Transverse colon (tissue), 4 donors: ENCODE results near the gene KIAA2012. TPM values are rescaled to one million over a fixed set of nuclear protein-coding genes. Genes with fewer than 3 reads are reported as not detected.
A peak's percentile ranks its signal among the peaks of the same experiment; 100 is the strongest.

Source experiments
- DNase-seq: peaks from one replicate; pipeline ENCODE4 v3.0.0-alpha.2; 2019
- H3K27ac ChIP-seq, 4 donors: fragments of 200-600 bp; sonication (generic); 2 replicates each; pipeline ENCODE4 v1.5.1; 2016 to 2018; ENCODE audit warnings: inconsistent platforms in 4 of 4
- H3K27me3 ChIP-seq: fragments of 200-600 bp; sonication (generic); 2 replicates; pipeline ENCODE4 v1.5.1; 2017; ENCODE audit warnings: inconsistent platforms
- H3K36me3 ChIP-seq, 4 donors: fragments of 200-600 bp; sonication (generic); 2 replicates each; pipeline ENCODE4 v1.5.1; 2017 to 2019; ENCODE audit warnings: inconsistent platforms in 4 of 4
- H3K4me1 ChIP-seq, 4 donors: fragments of 200-600 bp; sonication (generic); 2 replicates each; pipeline ENCODE4 v1.5.1; 2017 to 2020; ENCODE audit warnings: inconsistent platforms in 4 of 4
- H3K4me3 ChIP-seq, 4 donors: fragments of 200-600 bp; sonication (generic); 1 replicate in 1 of 4; 2 replicates in 3 of 4; pipeline versions ENCODE4 v1.5.1 to v1.6.1; 2017 to 2019; ENCODE audit warnings: inconsistent platforms in 4 of 4
- H3K9me3 ChIP-seq, 2 donors: fragments of 200-600 bp; sonication (generic); 2 replicates each; pipeline ENCODE4 v1.5.1; 2017 to 2019; ENCODE audit warnings: inconsistent platforms in 2 of 2
- EP300 ChIP-seq: sonication (generic); formaldehyde crosslinking; IDR thresholded peaks from one replicate; pipeline ENCODE4 v1.6.1; 2017; ENCODE audit warnings: antibody characterized with exemption, low read depth
- POLR2A ChIP-seq: fragments of 450-650 bp; IDR thresholded peaks from one replicate; pipeline ENCODE4 v1.6.1; 2016; ENCODE audit warnings: antibody characterized with exemption, mild to moderate bottlenecking, moderate library complexity
- POLR2AphosphoS5 ChIP-seq, 3 donors: sonication (generic); formaldehyde crosslinking; IDR thresholded peaks; one replicate each; pipeline ENCODE4 v1.6.1; 2016; ENCODE audit warnings: antibody characterized with exemption in 3 of 3
- WGBS, 2 donors: methylation state at CpG; one replicate each; pipeline ENCODE4 v1.1.5; 2018; ENCODE audit warnings: low coverage in 1 of 2; 5-methylcytosine and 5-hydroxymethylcytosine counted together
- in situ Hi-C, 4 donors: fragments of 200-750 bp; cut with MboI; loops; one replicate each; pipeline versions ENCODE4 v1.15.0 to v1.15.1; 2017; ENCODE audit warnings: low sequenced_read_pairs in 3 of 4, low pct_ligation_motif_present in 1 of 4, low pct_unique_long_range_greater_than_20kb in 1 of 4
- intact Hi-C: fragments of 100-400 bp; cut with DNase I; formaldehyde crosslinking; loops from one replicate; pipeline ENCODE4 v1.15.1; 2023; ENCODE audit warnings: low total_unique reads
- total RNA-seq, 4 donors: library from RNA; depleted of rRNA; stranded (reverse); fragments of >200 nt; gene quantifications; one replicate each; pipeline ENCODE4 v1.1.0, GENCODE V29; 2016
- TF ChIP-seq, protein P1 (sequence below), 5 experiments: fragments of 200-600 bp in 3 of 5; fragments of 450-650 bp in 2 of 5; sonication (generic) in 3 of 5; IDR thresholded peaks; 1 replicate in 2 of 5; 2 replicates in 3 of 5; pipeline ENCODE4 v1.5.1; 2016 to 2017; ENCODE audit warnings: antibody characterized with exemption in 5 of 5, inconsistent platforms in 3 of 5, mild to moderate bottlenecking in 2 of 5, moderate library complexity in 1 of 5

The KIAA2012 gene
- total RNA-seq, 4 donors from 2014 or later, result not detected

DNA sequence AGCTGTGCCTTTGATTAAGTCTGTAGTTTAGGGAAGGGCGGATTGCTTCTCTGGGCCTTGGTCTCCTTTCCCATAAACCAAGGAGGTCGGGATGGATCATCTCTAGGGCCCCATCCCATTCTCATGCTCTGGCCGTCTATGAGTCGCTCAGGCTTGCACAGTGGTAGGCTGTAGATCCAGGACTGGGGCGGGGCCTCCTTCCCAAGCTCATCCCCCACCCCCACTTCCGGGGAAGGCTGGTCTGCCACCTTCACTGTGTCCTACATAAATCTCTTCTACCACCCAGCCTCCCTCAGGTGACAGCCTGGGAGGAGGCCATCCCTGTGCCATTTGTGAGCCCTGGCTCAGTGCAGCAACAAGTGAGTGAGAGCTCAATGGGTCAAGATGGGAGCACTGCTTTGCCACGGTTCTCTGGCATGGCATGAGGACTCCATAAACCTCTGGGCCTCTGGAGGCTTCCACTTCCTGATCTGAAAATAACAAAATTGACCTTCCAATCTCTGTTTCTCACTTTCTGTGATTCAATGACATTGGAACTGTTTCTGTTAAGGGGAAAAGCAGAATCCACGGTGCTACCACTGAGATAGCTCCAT is 96.9 kb downstream of the KIAA2012 start:
- peaks cover 0 to 20% (median 5%) of the 10 kb centered on the region in 4 donors for H3K4me1 ChIP-seq
- 87 to 95% methylated on average over 4 to 7 of the region's 8 CpGs for WGBS, 2 donors
- in situ Hi-C loops, result loop anchor here in 1 of 4 donors (5.0 kb wide), 1 partner anchor 313 kb away; no protein-coding TSS in a partner anchor

DNA sequence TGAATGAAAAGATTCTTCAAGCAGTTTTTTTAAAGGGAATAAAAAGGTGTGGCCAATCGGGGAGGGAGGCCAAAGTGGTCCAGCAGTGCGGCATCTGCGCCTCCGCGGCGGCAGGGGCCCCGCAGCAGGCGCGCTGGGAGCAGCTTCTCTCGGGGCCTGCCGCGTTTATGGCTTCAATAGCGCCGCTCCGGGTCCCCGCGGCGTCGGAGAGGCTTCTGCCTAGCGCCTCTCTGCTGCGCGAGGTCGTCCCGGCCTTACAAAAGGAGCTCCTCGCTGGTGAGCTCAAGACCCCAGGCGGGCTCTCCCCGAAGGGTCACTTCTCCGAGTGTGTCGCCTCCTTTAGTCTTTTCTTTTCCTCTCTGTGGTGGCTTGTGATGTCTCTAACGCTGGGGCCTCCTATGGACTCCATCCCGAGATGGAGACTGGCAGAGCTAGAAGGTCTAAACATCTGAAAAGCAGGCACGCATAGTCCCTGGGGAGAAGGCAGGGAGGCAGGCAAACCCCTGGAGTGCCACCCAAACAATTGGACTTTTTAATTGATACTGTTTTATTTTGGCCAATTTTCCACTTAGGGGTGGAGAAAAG is 98.3 kb downstream of the KIAA2012 start:
- Histone ChIP-seq H3K27me3 (peaks cover 6% of the 10 kb centered on the region), H3K4me3 (peak overlapping the region in 3 of 4 donors; percentile 5 to 34 (median 12)), H3K9me3 (no peaks in the 10 kb centered on the region), H3K4me1 (peaks cover 0 to 20% (median 5%) of the 10 kb centered on the region in 4 donors), H3K27ac (peak overlapping the region in 2 of 4 donors; percentile 44 to 52), H3K36me3 (no peaks in the 10 kb centered on the region)
- in situ Hi-C loops (loop anchor here in 1 of 4 donors (5.0 kb wide), 1 partner anchor 314 kb away; no protein-coding TSS in a partner anchor), intact Hi-C loops (no loop called here)
- WGBS, 2 donors, result 55% methylated on average over 32 of the region's 32 CpGs; no CpG with 5 or more reads in 1 of the 2 donors
- no peak for TF ChIP-seq EP300
- no peak for TF ChIP-seq POLR2A
- TF ChIP-seq, protein P1, sequence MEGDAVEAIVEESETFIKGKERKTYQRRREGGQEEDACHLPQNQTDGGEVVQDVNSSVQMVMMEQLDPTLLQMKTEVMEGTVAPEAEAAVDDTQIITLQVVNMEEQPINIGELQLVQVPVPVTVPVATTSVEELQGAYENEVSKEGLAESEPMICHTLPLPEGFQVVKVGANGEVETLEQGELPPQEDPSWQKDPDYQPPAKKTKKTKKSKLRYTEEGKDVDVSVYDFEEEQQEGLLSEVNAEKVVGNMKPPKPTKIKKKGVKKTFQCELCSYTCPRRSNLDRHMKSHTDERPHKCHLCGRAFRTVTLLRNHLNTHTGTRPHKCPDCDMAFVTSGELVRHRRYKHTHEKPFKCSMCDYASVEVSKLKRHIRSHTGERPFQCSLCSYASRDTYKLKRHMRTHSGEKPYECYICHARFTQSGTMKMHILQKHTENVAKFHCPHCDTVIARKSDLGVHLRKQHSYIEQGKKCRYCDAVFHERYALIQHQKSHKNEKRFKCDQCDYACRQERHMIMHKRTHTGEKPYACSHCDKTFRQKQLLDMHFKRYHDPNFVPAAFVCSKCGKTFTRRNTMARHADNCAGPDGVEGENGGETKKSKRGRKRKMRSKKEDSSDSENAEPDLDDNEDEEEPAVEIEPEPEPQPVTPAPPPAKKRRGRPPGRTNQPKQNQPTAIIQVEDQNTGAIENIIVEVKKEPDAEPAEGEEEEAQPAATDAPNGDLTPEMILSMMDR (IDR thresholded peaks at IDR 0.05), result no peak
- no peak for TF ChIP-seq POLR2AphosphoS5 (IDR thresholded peaks at IDR 0.05)
- no peak for DNase-seq

More for the DNA sequence above, 96.9 kb downstream of the KIAA2012 start:
- Histone ChIP-seq H3K9me3 (no peaks in the 10 kb centered on the region), H3K27me3 (peaks cover 6% of the 10 kb centered on the region), H3K36me3 (no peaks in the 10 kb centered on the region), H3K27ac (no peak overlapping the region), H3K4me3 (no peak overlapping the region)
- DNase-seq, result no peak
- TF ChIP-seq POLR2A, result no peak
- no peak for TF ChIP-seq EP300
- TF ChIP-seq POLR2AphosphoS5 (IDR thresholded peaks at IDR 0.05), result no peak
- TF ChIP-seq, protein P1 (IDR thresholded peaks at IDR 0.05), result no peak
- intact Hi-C loops, result no loop called here

DNA sequence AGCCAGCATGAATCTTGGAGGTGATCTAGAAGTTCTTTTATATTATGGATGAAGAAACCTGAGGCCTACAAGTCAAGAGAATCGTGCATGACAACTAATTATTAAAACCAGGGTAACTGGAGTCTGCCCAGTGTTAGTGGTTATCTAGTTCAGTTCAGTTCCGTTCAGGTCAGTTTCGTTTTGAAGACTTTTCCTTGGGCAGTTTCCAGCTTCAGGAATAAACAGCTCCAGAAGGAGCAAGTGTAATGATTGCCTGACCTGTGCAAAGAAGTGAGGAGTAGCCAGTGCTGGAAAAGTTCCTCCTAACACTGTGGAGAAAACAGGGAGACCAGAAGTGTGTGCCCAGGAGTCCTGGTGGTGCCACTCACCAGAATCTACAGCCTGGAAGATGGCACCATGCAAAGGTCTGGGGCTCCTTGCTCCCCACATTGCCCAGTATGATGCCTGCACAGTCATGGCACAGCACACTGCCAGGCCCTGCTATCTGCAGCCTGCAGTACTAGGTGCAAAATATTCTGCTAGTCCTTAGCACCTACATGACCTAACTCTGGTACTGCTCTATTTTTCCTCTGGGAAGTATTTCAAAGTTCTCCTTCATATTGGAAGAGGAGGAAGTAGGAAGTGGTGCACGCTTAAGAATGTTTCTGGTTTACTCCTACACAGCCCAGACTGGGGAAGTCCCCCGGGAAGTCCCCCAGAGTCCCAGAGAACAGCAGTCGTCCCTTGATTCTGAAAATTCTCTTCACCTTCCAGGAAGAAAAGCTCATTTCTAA is 99.6 kb downstream of the KIAA2012 start:
- DNase-seq, result no peak
- no peaks in the 10 kb centered on the region for H3K36me3 ChIP-seq
- H3K27me3 ChIP-seq, result peaks cover 6% of the 10 kb centered on the region
- WGBS, 2 donors, result 46% methylated on average over 6 of the region's 6 CpGs
- no peak for TF ChIP-seq EP300
- TF ChIP-seq POLR2A, result no peak
- TF ChIP-seq POLR2AphosphoS5 (IDR thresholded peaks at IDR 0.05), result no peak
- TF ChIP-seq, protein P1 (IDR thresholded peaks at IDR 0.05), result no peak
- H3K9me3 ChIP-seq, result no peaks in the 10 kb centered on the region
- intact Hi-C loops, result no loop called here
- peaks cover 0 to 20% (median 5%) of the 10 kb centered on the region in 4 donors for H3K4me1 ChIP-seq
- no peak overlapping the region for H3K4me3 ChIP-seq
- peak overlapping the region in 2 of 4 donors; percentile 44 to 52 for H3K27ac ChIP-seq
- in situ Hi-C loops, result loop anchor here in 1 of 4 donors (5.0 kb wide), 1 partner anchor 315 kb away; no protein-coding TSS in a partner anchor
